Endothelial cell of umbilical vein (primary cell): Measurements from ENCODE around the gene FKBP8. TPM values are rescaled to one million over a fixed set of nuclear protein-coding genes. Genes with fewer than 3 reads are reported as not detected.

Experiments used
- BruUV-seq: library from RNA; stranded (reverse); fragments of 400-500 nt; replicated peaks from 2 replicates; lab custom pipeline; 2021; lab: Mats Ljungman, UMichigan
- CTCF ChIA-PET: fragments of 300-600, 350-600 bp; sonication (Branson Sonifier 250); formaldehyde crosslinking; loops from one replicate; lab custom pipeline; 2021; ENCODE audit warnings: antibody characterized with exemption, inconsistent platforms; lab: Charles Lee
- POLR2A ChIA-PET: fragments of 300-600, 350-600 bp; sonication (Branson Sonifier 250); formaldehyde crosslinking; loops from one replicate; lab custom pipeline; 2021; ENCODE audit warnings: antibody characterized with exemption, inconsistent platforms; lab: Charles Lee
- DNase-seq: peaks from one replicate; pipeline ENCODE4 v3.0.0-alpha.2; 2011; ENCODE audit warnings: low read depth, low spot score
- FAIRE-seq: peaks from 2 replicates; lab custom pipeline; 2011; peaks lifted over from hg19 to GRCh38; lab: Jason Lieb, UNC
- H2AFZ ChIP-seq: 2 replicates; pipeline ENCODE4 v1.6.0; 2012; ENCODE audit warnings: low read depth, low read length, control low read depth, inconsistent platforms
- H3K27ac ChIP-seq: 2 replicates; pipeline ENCODE4 v1.5.1; 2011; ENCODE audit warnings: low read depth, mild to moderate bottlenecking, control low read depth, low read length, moderate library complexity; ENCODE audit not compliant: insufficient read depth
- H3K27me3 ChIP-seq, 2 experiments: 2 replicates each; pipeline versions ENCODE4 v1.6.0 to v1.6.1; 2011; ENCODE audit warnings: low read length in 2 of 2, mixed read lengths in 1 of 2; ENCODE audit not compliant: control insufficient read depth in 2 of 2, insufficient read depth in 2 of 2
- H3K36me3 ChIP-seq, 2 experiments: 2 replicates in 1 of 2; 3 replicates in 1 of 2; pipeline ENCODE4 v1.5.1; 2011; ENCODE audit warnings: low read length in 2 of 2, mild to moderate bottlenecking in 1 of 2, moderate library complexity in 1 of 2; ENCODE audit not compliant: control insufficient read depth in 2 of 2, insufficient read depth in 2 of 2; ENCODE audit errors: extremely low read depth in 1 of 2
- H3K4me1 ChIP-seq: 3 replicates; pipeline ENCODE4 v1.5.1; 2011; ENCODE audit warnings: mild to moderate bottlenecking, low read length; ENCODE audit not compliant: control insufficient read depth, insufficient read depth; ENCODE audit errors: extremely low read depth
- H3K4me2 ChIP-seq: 2 replicates; pipeline ENCODE4 v1.6.1; 2011; ENCODE audit warnings: low read length, control low read depth, mixed read lengths; ENCODE audit not compliant: insufficient read depth
- H3K4me3 ChIP-seq, 3 experiments: fragments of 200-600 bp in 1 of 3; sonication (generic), shearing (Covaris generic) in 1 of 3; replicated peaks in 1 of 3; 2 replicates each; pipeline ENCODE4 v1.5.1; 2011 to 2016; ENCODE audit warnings: control low read depth in 3 of 3, low read length in 3 of 3, mild to moderate bottlenecking in 2 of 3, inconsistent platforms in 1 of 3, low read depth in 1 of 3, moderate library complexity in 1 of 3; ENCODE audit not compliant: insufficient read depth in 1 of 3
- H3K79me2 ChIP-seq: 2 replicates; pipeline ENCODE4 v1.6.0; 2012; ENCODE audit warnings: low read length, inconsistent platforms; ENCODE audit not compliant: control insufficient read depth, insufficient read depth
- H3K9ac ChIP-seq: replicated peaks from 2 replicates; pipeline ENCODE3; 2011; ENCODE audit warnings: low read length, control low read depth; ENCODE audit not compliant: insufficient read depth; ENCODE audit errors: extremely low read depth
- H3K9me1 ChIP-seq: replicated peaks from 3 replicates; pipeline ENCODE4 v1.6.0; 2011; ENCODE audit warnings: mild to moderate bottlenecking, low read length; ENCODE audit not compliant: control insufficient read depth, insufficient read depth; ENCODE audit errors: extremely low read depth
- H3K9me3 ChIP-seq: replicated peaks from 2 replicates; pipeline ENCODE4 v1.5.1; 2012; ENCODE audit warnings: low read length, inconsistent platforms; ENCODE audit not compliant: control insufficient read depth, insufficient read depth
- H4K20me1 ChIP-seq: replicated peaks from 2 replicates; pipeline ENCODE3; 2011; ENCODE audit warnings: mild to moderate bottlenecking, low read length; ENCODE audit not compliant: control insufficient read depth, insufficient read depth; ENCODE audit errors: extremely low read depth
- CTCF ChIP-seq, 2 donors: IDR thresholded peaks; 1 replicate in 1 of 2; 2 replicates in 1 of 2; pipeline ENCODE4 v1.5.1; 2011; ENCODE audit warnings: low read length in 2 of 2, mild to moderate bottlenecking in 2 of 2, moderate library complexity in 2 of 2, control low read depth in 1 of 2, inconsistent platforms in 1 of 2, low read depth in 1 of 2; ENCODE audit not compliant: insufficient read depth in 1 of 2; ENCODE audit errors: extremely low read depth in 1 of 2
- EZH2 ChIP-seq: IDR thresholded peaks from 2 replicates; pipeline ENCODE4 v1.6.1; 2012; ENCODE audit warnings: borderline replicate concordance, low read depth, mild to moderate bottlenecking, moderate library complexity, low read length, inconsistent platforms; ENCODE audit not compliant: severe bottlenecking
- GATA2 ChIP-seq: IDR thresholded peaks from 2 replicates; pipeline ENCODE4 v1.7.0; 2011; ENCODE audit warnings: low read depth, mild to moderate bottlenecking, moderate library complexity, mixed read lengths, low read length; ENCODE audit not compliant: insufficient read length, insufficient read depth
- MYC ChIP-seq: IDR thresholded peaks from one replicate; pipeline ENCODE4 v1.6.1; 2011; ENCODE audit warnings: mild to moderate bottlenecking, low read depth, low read length
- POLR2AphosphoS5 ChIP-seq: IDR thresholded peaks from 2 replicates; pipeline ENCODE4 v1.6.1; 2012; ENCODE audit warnings: low read depth, mild to moderate bottlenecking, control low read depth, low read length, moderate library complexity; ENCODE audit not compliant: insufficient read depth
- dilution Hi-C: fragments of 300-500 bp; cut with MboI; formaldehyde crosslinking; loops from one replicate; pipeline ENCODE4 v1.15.0; 2019; ENCODE audit warnings: low sequenced_read_pairs; ENCODE audit not compliant: extremely low pct_ligation_motif_present
- intact Hi-C: fragments of 100-400 bp; cut with micrococcal nuclease; formaldehyde crosslinking; loops from one replicate; pipeline ENCODE4 v1.10.0; 2022
- polyA plus RNA-seq, 4 experiments: library from polyadenylated mRNA; depleted of rRNA in 3 of 4; stranded (reverse) in 3 of 4; unstranded in 1 of 4; fragments of >200 nt; gene quantifications; 2 replicates each; pipeline versions ENCODE4 v1.2.1 to v1.2.3, GENCODE V29; 2011 to 2012; ENCODE audit warnings: missing spikeins in 1 of 4
- total RNA-seq: library from RNA; stranded (reverse); gene quantifications from 2 replicates; pipeline ENCODE4 v1.2.3, GENCODE V29; 2021

Gene FKBP8
- total and polyA plus RNA-seq, 2 donors (not counting 3 experiments of a cell fraction or from before 2014, with no cell fraction given): 150 to 173 TPM

GRCh38 chr19:18533058-18533457, 10.3 kb downstream of the FKBP8 start:
- Histone ChIP-seq H2AFZ (no peak overlapping the region), H3K36me3 (peaks cover 5 to 30% of the 10 kb centered on the region in 2 experiments), H3K79me2 (no peaks in the 10 kb centered on the region), H3K9ac (no peak overlapping the region), H3K9me1 (no peaks in the 10 kb centered on the region), H3K4me2 (no peak overlapping the region), H3K27ac (no peak overlapping the region), H3K27me3 (no peaks in the 10 kb centered on the region), H3K4me3 (no peak overlapping the region), H3K4me1 (no peaks in the 10 kb centered on the region), H4K20me1 (no peaks in the 10 kb centered on the region), H3K9me3 (no peaks in the 10 kb centered on the region)
- intact Hi-C loops: no loop called here
- dilution Hi-C loops: no loop called here
- no TSS peak for BruUV-seq
- no peak for DNase-seq
- TF ChIP-seq EZH2 (no peak), POLR2AphosphoS5 (no peak), MYC (no peak)
- POLR2A ChIA-PET: no interaction called here
- CTCF ChIA-PET: no interaction called here
- no peak for FAIRE-seq

DNA sequence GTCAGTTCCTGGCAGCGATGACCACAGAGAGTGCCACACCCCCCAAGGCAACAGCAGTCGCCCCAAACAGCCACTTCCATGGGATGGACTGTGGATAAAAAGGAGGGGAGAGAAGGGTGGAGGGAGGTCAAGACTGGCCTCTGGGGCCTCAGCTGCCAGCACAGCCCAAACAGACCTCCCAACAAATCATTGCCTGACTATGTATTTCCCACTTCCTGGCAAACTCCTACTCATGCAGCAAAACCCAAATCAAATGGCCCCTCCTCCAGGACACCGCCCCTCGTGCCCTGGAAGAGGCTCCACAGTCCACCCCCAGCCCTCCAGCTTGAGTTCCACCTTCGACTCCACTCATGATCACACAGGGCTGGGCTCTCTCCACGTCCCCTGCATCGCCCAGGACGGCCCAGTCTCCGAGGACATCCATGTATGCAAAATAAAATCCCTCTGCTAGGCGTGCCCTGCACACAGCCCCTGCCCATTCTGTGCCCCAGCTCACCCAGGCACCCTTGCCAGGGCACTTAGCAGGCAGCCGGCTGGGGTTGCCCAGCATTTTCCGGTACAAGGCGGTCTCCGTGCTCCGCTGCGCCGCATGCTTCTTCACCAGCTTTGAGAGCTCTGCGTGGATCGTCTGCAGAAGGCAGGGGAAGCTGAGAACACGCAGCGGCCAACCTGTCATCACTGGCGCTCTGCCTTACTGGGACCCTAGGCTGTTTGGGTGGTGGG, 11.0 kb downstream of the FKBP8 start:
- intact Hi-C loops: no loop called here
- Histone ChIP-seq H3K9me3 (no peaks in the 10 kb centered on the region), H3K36me3 (peaks cover 5 to 27% of the 10 kb centered on the region in 2 experiments), H3K4me1 (no peaks in the 10 kb centered on the region), H4K20me1 (no peaks in the 10 kb centered on the region), H3K9ac (no peak overlapping the region), H3K4me3 (no peak overlapping the region), H3K4me2 (no peak overlapping the region), H3K27me3 (no peaks in the 10 kb centered on the region), H3K9me1 (no peaks in the 10 kb centered on the region), H3K79me2 (no peaks in the 10 kb centered on the region), H3K27ac (no peak overlapping the region), H2AFZ (no peak overlapping the region)
- dilution Hi-C loops: no loop called here
- no peak for FAIRE-seq
- POLR2A ChIA-PET: no interaction called here
- no peak for DNase-seq
- no TSS peak for BruUV-seq
- CTCF ChIA-PET: interaction anchor here (1.2 kb wide), 1 partner anchor 15 kb away, joined by 3 read pairs; no protein-coding TSS in a partner anchor
- TF ChIP-seq CTCF (IDR thresholded peaks at IDR 0.05; ENCODE audit: extremely low read depth in 1 of 2, insufficient read depth in 1 of 2, low read depth in 1 of 2, low read length in 2 of 2) (no peak), GATA2 (no peak)
